ENCODE measurements around the gene HNF4A.
"Not testable (repeated sequence)": the region's sequence is repeated elsewhere in the genome, so short reads cannot be mapped to it uniquely, and the experiment has no call there.

Gene HNF4A

GRCh38 chr20:44336086-44336485 lies 19.4 kb upstream of the HNF4A start:
- no peak overlapping the region for H3K27ac ChIP-seq
- TF ChIP-seq CTCF (IDR thresholded peaks at IDR 0.05) = no peak
- TF ChIP-seq ZFX (IDR thresholded peaks at IDR 0.05; ENCODE audit: borderline replicate concordance) = no peak

DNA sequence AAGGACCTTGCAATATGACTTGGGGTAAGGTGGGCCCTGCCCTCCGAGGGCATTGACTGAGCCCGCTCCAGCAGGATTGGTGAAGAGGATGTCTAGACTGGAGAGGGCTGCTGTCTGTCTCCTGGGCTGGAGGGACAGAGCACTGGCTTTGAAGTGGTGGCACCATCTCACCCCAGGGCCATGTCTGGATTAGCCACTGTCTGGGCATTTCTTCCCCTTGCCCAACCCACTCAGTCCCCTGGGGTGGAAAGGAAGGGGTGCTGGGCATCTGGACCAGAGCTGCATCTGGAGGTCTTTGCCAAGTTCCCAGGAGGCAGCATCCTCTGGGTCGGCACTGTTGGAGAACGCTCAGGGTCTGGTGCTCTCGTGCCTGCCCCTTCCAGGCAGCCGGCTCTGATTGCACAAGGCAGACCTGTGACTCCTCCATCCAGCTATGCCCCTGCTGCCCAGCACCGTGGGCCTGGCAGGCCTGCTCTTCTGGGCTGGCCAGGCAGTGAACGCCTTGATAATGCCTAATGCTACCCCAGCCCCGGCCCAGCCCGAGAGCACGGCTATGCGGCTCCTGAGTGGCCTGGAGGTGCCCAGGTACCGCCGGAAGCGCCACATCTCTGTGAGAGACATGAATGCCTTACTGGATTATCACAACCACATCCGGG lies 18.6 kb upstream of the HNF4A start, which contains the start of gene R3HDML:
TSS of gene R3HDML (plus strand) at position 319 of the 656 bp plus-strand sequence. CDS start at position 434, 115 bp downstream.
- no peak within 1 kb of the TSS for H3K27ac ChIP-seq

DNA sequence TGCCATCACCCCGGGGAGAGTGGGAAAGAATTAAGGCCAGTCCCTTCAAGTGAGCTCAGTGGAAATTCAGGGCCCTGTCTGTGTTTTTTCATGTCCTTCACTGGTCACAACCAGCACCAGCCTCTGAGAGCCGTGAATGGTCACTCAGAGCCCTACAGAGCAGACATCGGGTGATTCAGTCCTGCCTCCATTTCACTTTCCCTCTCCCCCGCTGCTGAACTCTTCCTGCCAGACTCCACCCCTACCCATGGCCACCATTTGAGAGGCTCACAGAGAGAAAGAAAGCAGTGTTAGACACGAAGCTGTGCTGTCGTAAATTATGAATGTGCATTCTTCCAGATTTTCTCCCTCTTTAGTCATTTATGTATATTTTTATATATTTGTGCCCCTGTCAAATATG lies 13.3 kb upstream of the HNF4A start:
- no peak overlapping the region for H3K27ac ChIP-seq
- TF ChIP-seq ZFX (IDR thresholded peaks at IDR 0.05; ENCODE audit: borderline replicate concordance) (no peak), CTCF (IDR thresholded peaks at IDR 0.05) (no peak)

More for the DNA sequence above, 18.6 kb upstream of the HNF4A start, which contains the start of gene R3HDML:
- no peak for TF ChIP-seq ZFX (IDR thresholded peaks at IDR 0.05; ENCODE audit: borderline replicate concordance)
- TF ChIP-seq CTCF (IDR thresholded peaks at IDR 0.05) = no peak

- no peak overlapping the region for H3K27ac ChIP-seq
- no peak for TF ChIP-seq CTCF (IDR thresholded peaks at IDR 0.05)
- TF ChIP-seq ZFX (IDR thresholded peaks at IDR 0.05; ENCODE audit: borderline replicate concordance) = no peak
Measured at GRCh38 chr20:44343162-44343675, 12.3 kb upstream of the HNF4A start.

- TF ChIP-seq CTCF (IDR thresholded peaks at IDR 0.05) = no peak
- no peak for TF ChIP-seq ZFX (IDR thresholded peaks at IDR 0.05; ENCODE audit: borderline replicate concordance)
- no peak overlapping the region for H3K27ac ChIP-seq
Measured at GRCh38 chr20:44344723-44345122, 10.8 kb upstream of the HNF4A start.

- H3K27ac ChIP-seq = no peak overlapping the region
- no peak for TF ChIP-seq CTCF (IDR thresholded peaks at IDR 0.05)
- TF ChIP-seq ZFX (IDR thresholded peaks at IDR 0.05; ENCODE audit: borderline replicate concordance) = no peak
Measured at GRCh38 chr20:44345147-44345546, 10.4 kb upstream of the HNF4A start.

GRCh38 chr20:44345941-44346340 lies 9.6 kb upstream of the HNF4A start:
- H3K27ac ChIP-seq = not testable (repeated sequence)

Measured in 22Rv1 (cell line).